Fibroblast of skin of abdomen (primary cell): Measurements from ENCODE around the gene MED17.
A peak's percentile ranks its signal among the peaks of the same experiment; 100 is the strongest.

ENCODE experiments used
- DNase-seq: peaks from one replicate; pipeline ENCODE4 v3.0.0-alpha.2; 2013

MED17 gene

GRCh38 chr11:93849751-93850593 is 65.9 kb downstream of the MED17 start:
- DNase-seq, result peak; percentile 39

DNA sequence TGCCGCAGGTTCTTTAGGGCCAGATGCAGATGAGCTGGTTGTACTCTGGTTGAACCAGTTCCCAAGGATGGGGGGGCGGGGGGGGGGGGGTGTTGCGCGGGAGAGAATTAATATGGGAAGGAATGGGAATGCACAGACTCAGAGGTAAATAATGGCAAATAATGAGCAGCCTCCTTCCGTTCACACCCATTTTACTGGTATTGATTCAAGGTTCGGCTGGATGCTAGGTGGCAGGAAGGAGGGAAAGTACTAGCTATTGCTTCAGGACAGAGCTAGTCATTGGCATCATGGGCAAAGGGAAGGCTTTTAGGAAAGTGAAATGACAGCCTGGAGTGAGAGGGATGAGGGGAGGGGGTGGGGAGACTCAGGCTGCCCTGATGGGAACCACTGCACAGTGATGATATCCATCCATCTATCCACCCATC is 66.5 kb downstream of the MED17 start, which contains the start of gene VSTM5:
Gene VSTM5, minus strand, starts transcription at position 25 of the 425 bp plus-strand sequence. CDS start 116 bp downstream, outside the sequence.
- no peak for DNase-seq

DNA sequence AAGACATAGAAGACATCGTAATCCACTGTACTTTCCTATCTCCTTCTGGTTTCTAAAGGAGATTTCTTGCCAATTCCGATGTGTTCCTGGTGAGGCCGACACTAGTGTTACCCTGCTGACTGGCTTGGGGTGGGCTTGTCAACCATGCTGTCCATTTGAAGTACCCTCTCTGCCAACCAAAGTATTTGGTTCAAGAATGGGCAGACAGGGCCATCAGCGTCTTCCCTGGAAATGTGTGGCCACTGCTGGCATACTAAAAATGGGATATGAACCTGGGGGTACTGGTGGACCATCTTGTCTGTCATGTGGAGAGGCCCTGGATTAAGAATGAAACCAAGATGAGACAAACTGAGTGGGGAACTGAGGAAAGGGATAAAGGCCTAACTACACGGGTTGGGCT is 68.2 kb downstream of the MED17 start:
- no peak for DNase-seq

DNA sequence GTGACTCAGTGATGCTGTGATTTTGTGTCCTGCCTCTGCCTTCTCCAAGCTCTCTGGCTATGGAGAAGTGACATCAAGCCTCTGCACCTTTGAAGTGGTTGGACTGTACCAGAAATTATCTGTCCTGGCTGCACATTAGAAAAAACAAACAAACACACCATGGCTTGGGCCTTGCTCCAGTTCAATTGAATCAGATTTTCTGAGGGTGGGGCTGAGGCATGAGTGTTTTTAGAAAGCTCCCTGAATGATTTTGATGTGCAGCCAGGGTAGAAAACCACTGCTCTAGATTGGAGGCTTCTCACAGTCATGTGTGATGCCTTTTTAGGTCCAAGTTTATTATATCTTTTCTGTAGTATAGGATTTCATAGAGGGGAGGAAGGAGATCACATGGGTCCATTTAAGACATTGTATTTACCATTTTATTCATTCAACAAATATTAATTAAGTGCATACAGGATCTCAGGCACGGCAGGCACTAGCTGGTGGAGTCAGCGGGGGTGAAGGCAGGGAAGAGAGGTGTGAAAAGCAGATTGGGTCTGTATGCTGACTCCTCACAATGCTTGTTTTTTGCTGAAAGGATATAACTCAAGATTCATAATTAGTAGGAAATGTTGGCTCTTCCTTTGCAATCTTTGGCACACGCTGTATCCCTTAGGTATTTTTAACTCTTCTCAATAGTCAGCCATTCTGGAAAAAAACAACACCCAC is 73.5 kb downstream of the MED17 start:
- no peak for DNase-seq

DNA sequence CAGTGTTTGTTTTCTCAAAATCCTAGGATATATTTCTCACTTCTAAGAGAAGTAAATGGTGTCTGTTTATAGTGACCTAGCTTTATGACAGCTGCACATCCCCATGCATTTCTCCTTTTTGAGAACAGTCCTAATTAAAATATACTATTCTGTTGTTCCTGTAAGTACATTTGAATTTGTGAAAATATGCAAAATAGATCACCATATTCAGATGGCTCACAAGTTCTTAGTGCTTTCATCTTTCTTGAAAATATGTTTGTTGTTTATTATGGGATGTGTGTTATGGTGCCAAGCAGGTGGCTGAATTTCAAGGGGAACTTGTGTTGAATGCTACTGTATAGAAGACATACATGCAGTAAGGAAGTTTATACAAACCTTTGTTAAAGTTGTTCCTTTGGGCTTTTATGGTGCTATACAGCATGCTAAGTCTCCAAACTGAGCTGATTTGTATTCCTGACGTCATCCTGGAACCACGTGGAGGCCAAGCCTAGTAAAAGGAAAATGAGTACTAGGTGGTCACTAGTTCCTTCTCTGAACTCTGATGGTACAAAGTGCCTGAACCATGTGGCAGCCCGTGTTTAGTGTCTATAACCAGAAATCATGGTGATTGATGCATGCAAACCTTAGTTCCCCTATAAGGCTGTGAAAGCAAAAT is 74.2 kb downstream of the MED17 start:
- no peak for DNase-seq

DNA sequence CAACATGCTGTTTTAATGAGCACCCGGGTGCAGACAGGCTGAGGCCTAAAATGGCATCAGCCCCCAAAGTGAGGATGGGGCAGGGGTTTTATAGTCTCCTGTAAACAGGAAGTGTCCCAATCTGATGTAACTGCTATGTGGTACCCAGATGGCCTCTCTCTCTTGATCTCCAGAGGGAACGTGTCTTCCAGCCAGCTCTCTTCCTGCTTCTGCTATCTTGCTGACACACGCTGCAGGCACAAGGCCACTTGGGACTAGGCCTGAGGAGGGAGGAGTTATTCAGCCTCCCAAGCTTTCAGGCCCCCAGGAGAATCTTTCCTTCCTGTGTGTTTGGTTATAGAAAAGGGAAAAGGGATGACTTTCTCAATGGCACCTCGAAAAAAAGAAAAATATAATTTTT is 77.7 kb downstream of the MED17 start:
- DNase-seq, result peak; percentile 17
